Measurements from ENCODE around the gene SECISBP2L. TPM values are rescaled to one million over a fixed set of nuclear protein-coding genes. Genes with fewer than 3 reads are reported as not detected.

The SECISBP2L gene, protein sequence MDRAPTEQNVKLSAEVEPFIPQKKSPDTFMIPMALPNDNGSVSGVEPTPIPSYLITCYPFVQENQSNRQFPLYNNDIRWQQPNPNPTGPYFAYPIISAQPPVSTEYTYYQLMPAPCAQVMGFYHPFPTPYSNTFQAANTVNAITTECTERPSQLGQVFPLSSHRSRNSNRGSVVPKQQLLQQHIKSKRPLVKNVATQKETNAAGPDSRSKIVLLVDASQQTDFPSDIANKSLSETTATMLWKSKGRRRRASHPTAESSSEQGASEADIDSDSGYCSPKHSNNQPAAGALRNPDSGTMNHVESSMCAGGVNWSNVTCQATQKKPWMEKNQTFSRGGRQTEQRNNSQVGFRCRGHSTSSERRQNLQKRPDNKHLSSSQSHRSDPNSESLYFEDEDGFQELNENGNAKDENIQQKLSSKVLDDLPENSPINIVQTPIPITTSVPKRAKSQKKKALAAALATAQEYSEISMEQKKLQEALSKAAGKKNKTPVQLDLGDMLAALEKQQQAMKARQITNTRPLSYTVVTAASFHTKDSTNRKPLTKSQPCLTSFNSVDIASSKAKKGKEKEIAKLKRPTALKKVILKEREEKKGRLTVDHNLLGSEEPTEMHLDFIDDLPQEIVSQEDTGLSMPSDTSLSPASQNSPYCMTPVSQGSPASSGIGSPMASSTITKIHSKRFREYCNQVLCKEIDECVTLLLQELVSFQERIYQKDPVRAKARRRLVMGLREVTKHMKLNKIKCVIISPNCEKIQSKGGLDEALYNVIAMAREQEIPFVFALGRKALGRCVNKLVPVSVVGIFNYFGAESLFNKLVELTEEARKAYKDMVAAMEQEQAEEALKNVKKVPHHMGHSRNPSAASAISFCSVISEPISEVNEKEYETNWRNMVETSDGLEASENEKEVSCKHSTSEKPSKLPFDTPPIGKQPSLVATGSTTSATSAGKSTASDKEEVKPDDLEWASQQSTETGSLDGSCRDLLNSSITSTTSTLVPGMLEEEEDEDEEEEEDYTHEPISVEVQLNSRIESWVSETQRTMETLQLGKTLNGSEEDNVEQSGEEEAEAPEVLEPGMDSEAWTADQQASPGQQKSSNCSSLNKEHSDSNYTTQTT
- total RNA-seq = 10 to 100 TPM; 39.6 to 46.4 TPM

DNA sequence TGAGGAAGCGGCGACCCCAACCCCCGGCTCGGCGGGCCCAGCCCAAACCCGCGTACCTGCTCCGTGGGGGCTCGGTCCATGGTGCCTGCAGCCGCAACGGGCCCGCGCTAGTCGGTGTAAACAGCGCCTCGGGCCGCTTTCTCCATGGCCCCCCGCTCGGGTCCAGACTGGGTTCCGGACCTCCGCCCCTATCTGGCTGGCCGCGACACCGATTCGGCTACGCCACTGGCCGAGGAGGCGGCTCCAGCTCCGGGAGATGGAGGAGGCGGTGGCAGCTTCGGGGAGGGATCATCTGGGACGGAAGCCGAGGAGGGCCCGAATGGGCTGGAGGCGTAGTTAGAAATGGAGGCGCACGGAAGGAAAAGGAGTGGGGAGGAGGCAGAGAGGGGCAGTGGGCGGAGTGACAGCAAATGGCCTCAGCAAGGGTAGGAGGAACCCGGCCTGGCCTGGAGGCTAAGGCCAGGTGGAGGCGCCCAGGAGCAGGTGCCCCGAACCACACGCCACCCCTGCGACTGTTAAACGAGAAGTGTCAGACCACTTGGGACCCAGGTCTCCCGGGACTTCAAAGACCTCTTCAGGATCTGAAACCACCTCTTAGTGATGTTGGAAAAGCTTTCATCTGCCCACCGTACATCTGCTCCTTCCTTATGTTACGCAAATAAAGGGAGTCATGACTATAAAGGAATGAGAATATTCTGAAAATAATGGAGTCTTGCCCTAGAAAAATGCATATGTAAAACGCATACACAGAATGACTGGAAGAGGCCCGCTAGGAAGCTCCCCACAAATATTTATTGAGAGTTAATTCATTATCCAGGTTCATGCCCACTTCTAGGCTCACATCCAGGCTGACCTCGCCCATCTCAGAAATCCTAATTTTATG lies at the start of gene SECISBP2L:
SECISBP2L (minus strand) TSS at position 227 of the 883 bp plus-strand sequence; CDS start at position 80, 147 bp downstream.
- Histone ChIP-seq H3K9me3 (no peaks in the 10 kb centered on the region), H3K27me3 (replicated peaks; ENCODE audit: insufficient read depth) (no peaks in the 10 kb centered on the region), H3K27ac (peak within 1 kb of the TSS; percentile 86), H3K4me3 (peak within 1 kb of the TSS; percentile 90 to 91), H3K36me3 (no peaks in the 10 kb centered on the region), H3K4me1 (replicated peaks) (no peaks in the 10 kb centered on the region)
- intact Hi-C loops (cut with DNase I) = loop anchor here (10.0 kb wide), 3 partner anchors 108 to 378 kb away; partner anchors contain the start of genes COPS2 and FGF7
- DNase-seq (ENCODE audit: low spot score) = peak; percentile 92
- TF ChIP-seq POLR2AphosphoS5 (IDR thresholded peaks at IDR 0.05) (peak; percentile 97), POLR2A (IDR thresholded peaks at IDR 0.05) (peak; percentile 73)
- TF ChIP-seq, protein P1, sequence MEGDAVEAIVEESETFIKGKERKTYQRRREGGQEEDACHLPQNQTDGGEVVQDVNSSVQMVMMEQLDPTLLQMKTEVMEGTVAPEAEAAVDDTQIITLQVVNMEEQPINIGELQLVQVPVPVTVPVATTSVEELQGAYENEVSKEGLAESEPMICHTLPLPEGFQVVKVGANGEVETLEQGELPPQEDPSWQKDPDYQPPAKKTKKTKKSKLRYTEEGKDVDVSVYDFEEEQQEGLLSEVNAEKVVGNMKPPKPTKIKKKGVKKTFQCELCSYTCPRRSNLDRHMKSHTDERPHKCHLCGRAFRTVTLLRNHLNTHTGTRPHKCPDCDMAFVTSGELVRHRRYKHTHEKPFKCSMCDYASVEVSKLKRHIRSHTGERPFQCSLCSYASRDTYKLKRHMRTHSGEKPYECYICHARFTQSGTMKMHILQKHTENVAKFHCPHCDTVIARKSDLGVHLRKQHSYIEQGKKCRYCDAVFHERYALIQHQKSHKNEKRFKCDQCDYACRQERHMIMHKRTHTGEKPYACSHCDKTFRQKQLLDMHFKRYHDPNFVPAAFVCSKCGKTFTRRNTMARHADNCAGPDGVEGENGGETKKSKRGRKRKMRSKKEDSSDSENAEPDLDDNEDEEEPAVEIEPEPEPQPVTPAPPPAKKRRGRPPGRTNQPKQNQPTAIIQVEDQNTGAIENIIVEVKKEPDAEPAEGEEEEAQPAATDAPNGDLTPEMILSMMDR (IDR thresholded peaks at IDR 0.05) = peak in 2 of 4 experiments; percentile 10 to 20
- WGBS = 5% methylated on average over 47 of the region's 50 CpGs

DNA sequence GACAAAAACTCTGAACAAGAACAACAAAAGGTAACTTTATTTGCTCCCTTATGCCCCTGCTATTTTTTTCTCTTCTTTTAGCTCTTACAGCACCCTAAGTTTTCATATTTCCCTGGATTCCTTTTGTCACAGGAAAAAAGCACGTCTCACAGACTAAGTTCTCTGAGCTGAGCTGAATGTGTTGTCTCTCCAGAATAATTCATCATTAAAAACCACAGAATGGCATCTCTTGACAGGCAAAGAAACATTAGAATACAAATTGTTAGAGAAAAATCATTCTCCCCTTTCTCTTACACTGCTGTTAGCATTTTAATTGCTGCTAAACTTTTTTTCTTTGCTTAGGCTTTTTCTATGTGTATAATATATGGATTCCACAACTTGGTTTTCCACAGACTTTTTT lies 48.7 kb upstream of the SECISBP2L start:
- no peaks in the 10 kb centered on the region for H3K9me3 ChIP-seq
- DNase-seq (ENCODE audit: low spot score) = no peak
- no peaks in the 10 kb centered on the region for H3K27me3 ChIP-seq (replicated peaks; ENCODE audit: insufficient read depth)
- H3K27ac ChIP-seq = no peak overlapping the region
- WGBS = 33% methylated on average over 1 of the region's 1 CpG
- intact Hi-C loops (cut with DNase I) = no loop called here
- H3K36me3 ChIP-seq = no peaks in the 10 kb centered on the region
- TF ChIP-seq, protein P1 (IDR thresholded peaks at IDR 0.05) = no peak
- TF ChIP-seq POLR2A (IDR thresholded peaks at IDR 0.05) = no peak
- no peak for TF ChIP-seq POLR2AphosphoS5 (IDR thresholded peaks at IDR 0.05)
- no peaks in the 10 kb centered on the region for H3K4me1 ChIP-seq (replicated peaks)
- no peak overlapping the region for H3K4me3 ChIP-seq

DNA sequence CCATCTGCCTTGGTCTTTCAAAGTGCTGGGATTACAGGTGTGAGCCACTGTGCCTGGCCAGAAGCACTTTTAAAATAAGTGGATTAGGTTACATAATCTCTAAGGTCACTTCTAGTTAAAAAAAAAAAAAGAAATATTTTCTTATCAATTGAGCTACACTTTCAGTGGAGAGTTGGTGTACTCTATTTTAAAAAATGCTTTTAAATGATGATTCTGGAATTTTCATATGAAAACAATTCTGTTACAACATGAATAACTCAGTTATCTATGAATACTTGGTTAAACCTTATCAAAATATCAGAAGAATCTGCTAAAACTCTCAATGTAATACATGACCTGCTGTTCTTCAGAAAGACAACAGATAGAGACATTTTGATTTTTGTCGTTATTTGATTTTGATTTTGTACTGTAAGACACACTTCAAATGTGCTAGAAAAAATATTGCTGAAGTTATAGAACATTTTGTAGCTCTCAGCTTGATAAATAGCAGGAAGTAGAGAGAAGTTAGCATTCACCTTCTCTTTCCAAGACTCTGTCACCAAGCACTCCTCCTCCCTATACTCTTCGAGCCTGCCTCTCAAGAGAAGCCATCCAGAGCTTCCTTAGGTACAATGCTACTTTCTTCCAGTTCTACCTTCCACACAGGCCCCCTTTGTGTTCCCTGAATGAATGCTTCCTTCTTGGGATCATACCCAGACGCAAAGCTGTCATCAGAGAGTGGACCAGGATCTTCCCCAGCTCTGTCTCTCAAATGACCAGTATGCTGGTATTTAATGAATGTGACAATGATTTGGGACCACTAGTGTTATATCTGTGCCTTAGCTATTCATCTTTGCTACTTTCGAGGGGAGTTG lies 47.2 kb upstream of the SECISBP2L start:
- Histone ChIP-seq H3K27me3 (replicated peaks; ENCODE audit: insufficient read depth) (no peaks in the 10 kb centered on the region), H3K4me3 (no peak overlapping the region), H3K4me1 (replicated peaks) (no peaks in the 10 kb centered on the region), H3K36me3 (no peaks in the 10 kb centered on the region), H3K9me3 (no peaks in the 10 kb centered on the region), H3K27ac (peak overlapping the region in 1 of 2 donors; percentile 10)
- TF ChIP-seq POLR2A (IDR thresholded peaks at IDR 0.05) (no peak), POLR2AphosphoS5 (IDR thresholded peaks at IDR 0.05) (no peak)
- no peak for DNase-seq (ENCODE audit: low spot score)
- intact Hi-C loops (cut with DNase I) = no loop called here
- WGBS = 83% methylated on average over 4 of the region's 4 CpGs

DNA sequence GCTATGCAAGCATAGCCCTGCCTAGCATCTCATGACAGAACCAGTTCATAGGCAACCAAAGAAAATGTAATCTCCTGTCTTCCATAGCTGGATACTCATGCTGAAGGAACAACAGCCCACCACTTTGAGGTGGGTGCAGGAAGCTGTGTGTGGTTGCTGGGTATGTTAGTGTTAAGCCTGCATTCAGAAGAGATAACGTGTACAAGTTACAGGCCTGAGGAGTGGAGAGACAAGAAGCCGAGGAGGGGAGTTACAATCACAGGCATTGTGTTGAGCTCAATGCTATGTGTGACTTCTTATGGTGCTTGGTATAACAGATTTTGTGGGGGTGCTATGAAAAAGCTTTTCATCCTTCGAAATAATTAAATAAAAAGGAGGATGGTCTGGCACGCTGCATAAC lies 42.8 kb upstream of the SECISBP2L start:
- no peak for DNase-seq (ENCODE audit: low spot score)
- Histone ChIP-seq H3K27ac (no peak overlapping the region), H3K9me3 (no peaks in the 10 kb centered on the region), H3K4me1 (replicated peaks) (no peaks in the 10 kb centered on the region), H3K36me3 (no peaks in the 10 kb centered on the region), H3K4me3 (no peak overlapping the region), H3K27me3 (replicated peaks; ENCODE audit: insufficient read depth) (no peaks in the 10 kb centered on the region)
- WGBS = 86% methylated on average over 4 of the region's 4 CpGs
- intact Hi-C loops (cut with DNase I) = no loop called here
- TF ChIP-seq POLR2A (IDR thresholded peaks at IDR 0.05) (no peak), POLR2AphosphoS5 (IDR thresholded peaks at IDR 0.05) (no peak)
- TF ChIP-seq, protein P1 (IDR thresholded peaks at IDR 0.05) = no peak

Measured in prostate gland (tissue), 2 donors.